H7 (cell line): Measurements from ENCODE around the gene TSHZ1. TPM values are rescaled to one million over a fixed set of nuclear protein-coding genes. Genes with fewer than 3 reads are reported as not detected.

Experiments used
- DNase-seq: peaks from one replicate; pipeline ENCODE4 v3.0.0; 2012
- H3K27me3 ChIP-seq: 2 replicates; pipeline ENCODE4 v1.6.0; 2011; ENCODE audit warnings: mild to moderate bottlenecking, low read length; ENCODE audit not compliant: control insufficient read depth, insufficient read depth
- H3K36me3 ChIP-seq: replicated peaks from 2 replicates; pipeline ENCODE4 v1.5.1; 2011; ENCODE audit warnings: low read length; ENCODE audit not compliant: control insufficient read depth, insufficient read depth
- H3K4me3 ChIP-seq: 2 replicates; pipeline ENCODE4 v1.5.1; 2011; ENCODE audit warnings: low read depth, mild to moderate bottlenecking, control low read depth, low read length, moderate library complexity; ENCODE audit not compliant: insufficient read depth
- total RNA-seq: library from RNA; depleted of rRNA; stranded (reverse); fragments of >200 nt; shearing (Covaris generic); gene quantifications from 2 replicates; pipeline ENCODE4 v1.2.3, GENCODE V29; 2014; rRNA removed

TSHZ1 gene
- 4.6 and 8.2 TPM in 2 replicates for total RNA-seq

- peak within 1 kb of the TSS; percentile 80 for H3K4me3 ChIP-seq
- peak; percentile 62 for DNase-seq
- no peaks in the 10 kb centered on the region for H3K36me3 ChIP-seq
- peaks cover 55% of the 10 kb centered on the region for H3K27me3 ChIP-seq
Observed at GRCh38 chr18:75210274-75211001, at the start of gene TSHZ1. TSS of gene TSHZ1 (plus strand) at chr18:75210797. CDS start at chr18:75211877, 1,080 bp downstream.

- no peak overlapping the region for H3K4me3 ChIP-seq
- H3K27me3 ChIP-seq = no peaks in the 10 kb centered on the region
- no peak for DNase-seq
- no peaks in the 10 kb centered on the region for H3K36me3 ChIP-seq
Observed at GRCh38 chr18:75161256-75162028, 49.2 kb upstream of the TSHZ1 start.

- Histone ChIP-seq H3K36me3 (no peaks in the 10 kb centered on the region), H3K4me3 (no peak overlapping the region), H3K27me3 (no peaks in the 10 kb centered on the region)
- DNase-seq = no peak
Observed at GRCh38 chr18:75162467-75162866, 48.1 kb upstream of the TSHZ1 start.

DNA sequence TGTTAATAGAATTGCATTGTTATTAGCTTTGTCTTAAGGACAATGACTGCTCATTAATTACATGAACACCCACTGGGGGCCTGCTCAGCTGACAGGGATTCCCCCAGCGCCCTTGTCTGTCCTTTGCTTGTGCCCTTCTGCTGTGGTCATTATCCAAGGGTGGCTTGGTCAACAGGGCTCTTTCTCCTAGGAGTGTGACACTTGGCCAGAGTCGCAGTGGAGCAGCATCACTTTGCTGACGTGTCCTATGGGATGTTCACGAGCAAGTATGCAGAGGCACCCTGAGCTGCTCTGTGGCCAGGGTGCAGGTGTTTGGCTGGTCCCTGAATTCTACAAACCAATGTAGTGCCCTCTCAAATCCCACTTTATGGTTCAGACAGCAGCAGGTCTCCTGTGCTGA, 47.6 kb upstream of the TSHZ1 start:
- H3K36me3 ChIP-seq = no peaks in the 10 kb centered on the region
- DNase-seq = no peak
- no peak overlapping the region for H3K4me3 ChIP-seq
- no peaks in the 10 kb centered on the region for H3K27me3 ChIP-seq

DNA sequence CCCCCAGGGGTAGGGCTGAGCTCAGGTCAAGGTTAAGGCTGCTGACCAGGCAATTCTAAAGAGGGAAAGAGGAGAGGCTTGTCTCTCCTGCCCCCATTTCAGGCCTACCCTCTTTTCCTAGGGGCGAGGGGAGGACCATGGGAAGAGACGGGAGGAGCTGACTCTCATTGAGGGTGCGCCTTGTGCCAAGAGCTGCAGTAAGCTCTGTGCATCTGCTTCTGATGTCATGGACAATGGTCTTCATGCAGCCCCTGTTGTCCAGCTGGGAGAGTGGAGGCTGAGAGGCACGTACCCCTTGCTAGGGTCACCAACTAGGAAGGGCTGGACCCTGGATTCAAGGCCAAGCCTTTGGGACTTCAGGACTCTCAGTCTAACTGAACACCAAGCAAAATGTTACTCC, 46.9 kb upstream of the TSHZ1 start:
- H3K4me3 ChIP-seq = no peak overlapping the region
- DNase-seq = no peak
- no peaks in the 10 kb centered on the region for H3K36me3 ChIP-seq
- H3K27me3 ChIP-seq = no peaks in the 10 kb centered on the region

GRCh38 chr18:75164479-75164878, 46.1 kb upstream of the TSHZ1 start:
- Histone ChIP-seq H3K36me3 (no peaks in the 10 kb centered on the region), H3K27me3 (no peaks in the 10 kb centered on the region), H3K4me3 (no peak overlapping the region)
- no peak for DNase-seq

- no peaks in the 10 kb centered on the region for H3K27me3 ChIP-seq
Observed at GRCh38 chr18:75165926-75166325, 44.7 kb upstream of the TSHZ1 start.

DNA sequence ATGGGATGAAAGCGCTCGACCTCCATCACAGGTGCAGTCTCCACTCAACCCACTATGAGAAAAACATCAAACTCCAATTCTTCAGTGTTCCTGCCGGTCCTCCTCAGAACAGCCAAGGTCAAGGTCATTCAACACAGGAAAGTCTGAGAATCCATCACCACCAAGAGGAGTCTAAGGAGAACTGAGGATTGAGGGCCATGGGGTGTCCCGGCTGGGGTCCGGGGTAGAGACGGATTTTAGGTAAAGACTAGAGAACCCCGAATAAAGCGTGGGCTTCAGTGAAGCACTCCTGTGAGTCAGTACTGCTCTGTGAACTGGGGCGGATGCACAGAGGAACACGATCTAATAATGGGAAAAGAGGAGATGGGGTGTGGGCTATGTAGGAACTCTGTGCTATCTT, 43.5 kb upstream of the TSHZ1 start:
- no peaks in the 10 kb centered on the region for H3K27me3 ChIP-seq
- DNase-seq = no peak
- H3K4me3 ChIP-seq = no peak overlapping the region
- H3K36me3 ChIP-seq = no peaks in the 10 kb centered on the region

More at GRCh38 chr18:75165926-75166325, 44.7 kb upstream of the TSHZ1 start:
- Histone ChIP-seq H3K4me3 (no peak overlapping the region), H3K36me3 (no peaks in the 10 kb centered on the region)
- DNase-seq = no peak

DNA sequence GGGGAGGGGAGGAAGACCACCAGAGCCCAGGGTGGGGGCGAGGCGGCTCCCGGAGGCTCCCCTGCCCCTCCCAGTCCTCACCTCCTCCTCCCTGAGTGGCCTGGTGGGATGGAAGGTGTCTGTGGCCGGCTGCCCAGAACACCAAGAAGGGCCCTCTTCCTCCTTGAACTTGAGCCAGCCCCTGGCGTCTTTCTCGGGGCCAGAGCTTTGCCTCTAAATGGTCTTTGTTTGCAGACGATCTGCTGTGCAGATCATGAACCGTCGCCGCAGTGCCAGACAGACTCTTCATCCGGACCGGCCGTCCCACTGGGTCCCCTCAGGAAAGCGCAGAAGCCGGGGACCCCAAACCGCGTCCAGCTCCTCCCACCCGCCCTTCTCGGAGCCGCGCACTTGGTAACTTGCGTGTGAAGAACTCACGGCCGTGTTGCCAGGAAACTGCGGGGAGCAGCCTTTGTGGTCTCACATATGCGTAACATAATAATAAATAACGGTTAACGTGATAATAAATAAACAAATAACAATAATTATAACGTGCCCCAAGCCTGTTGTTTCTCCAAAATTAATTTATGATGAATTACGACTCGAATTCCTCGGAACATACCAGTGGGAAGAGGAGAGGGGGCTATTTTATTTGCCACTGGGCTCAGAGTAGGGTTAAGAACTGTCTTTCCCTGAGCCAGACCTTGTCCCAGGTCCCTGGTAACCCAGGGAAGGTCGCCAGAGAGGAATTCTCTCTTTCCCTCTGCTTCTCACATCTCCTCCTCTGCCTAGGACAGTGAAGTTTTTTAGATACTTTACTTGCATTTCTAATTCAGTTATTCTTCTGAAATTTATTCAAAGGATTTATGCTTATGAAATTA, 42.6 kb upstream of the TSHZ1 start:
- Histone ChIP-seq H3K4me3 (no peak overlapping the region), H3K36me3 (no peaks in the 10 kb centered on the region), H3K27me3 (no peaks in the 10 kb centered on the region)
- DNase-seq = no peak

GRCh38 chr18:75168619-75169018, 42.0 kb upstream of the TSHZ1 start:
- H3K36me3 ChIP-seq = no peaks in the 10 kb centered on the region
- no peak overlapping the region for H3K4me3 ChIP-seq
- no peaks in the 10 kb centered on the region for H3K27me3 ChIP-seq
- no peak for DNase-seq

DNA sequence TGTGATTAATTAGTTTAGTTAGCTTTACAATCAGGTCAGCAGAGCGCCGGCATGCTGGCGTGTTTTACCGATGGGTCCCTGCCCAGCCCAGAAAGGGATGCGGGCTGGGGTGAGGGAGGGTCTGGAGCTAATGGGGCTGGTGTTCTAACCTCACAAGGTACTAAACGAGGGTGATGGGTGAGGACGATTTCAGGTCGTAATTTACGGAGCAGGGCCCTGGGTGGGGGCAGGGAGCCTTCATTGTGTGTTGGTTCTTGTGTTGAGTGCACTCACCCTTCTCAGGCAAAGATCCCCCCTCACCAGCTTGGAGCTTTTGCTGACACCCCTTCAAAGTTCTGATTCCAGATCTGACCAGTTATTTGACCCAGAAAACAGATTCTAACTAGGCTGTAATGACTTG, 41.2 kb upstream of the TSHZ1 start:
- DNase-seq = no peak
- no peaks in the 10 kb centered on the region for H3K36me3 ChIP-seq
- H3K27me3 ChIP-seq = no peaks in the 10 kb centered on the region
- no peak overlapping the region for H3K4me3 ChIP-seq

DNA sequence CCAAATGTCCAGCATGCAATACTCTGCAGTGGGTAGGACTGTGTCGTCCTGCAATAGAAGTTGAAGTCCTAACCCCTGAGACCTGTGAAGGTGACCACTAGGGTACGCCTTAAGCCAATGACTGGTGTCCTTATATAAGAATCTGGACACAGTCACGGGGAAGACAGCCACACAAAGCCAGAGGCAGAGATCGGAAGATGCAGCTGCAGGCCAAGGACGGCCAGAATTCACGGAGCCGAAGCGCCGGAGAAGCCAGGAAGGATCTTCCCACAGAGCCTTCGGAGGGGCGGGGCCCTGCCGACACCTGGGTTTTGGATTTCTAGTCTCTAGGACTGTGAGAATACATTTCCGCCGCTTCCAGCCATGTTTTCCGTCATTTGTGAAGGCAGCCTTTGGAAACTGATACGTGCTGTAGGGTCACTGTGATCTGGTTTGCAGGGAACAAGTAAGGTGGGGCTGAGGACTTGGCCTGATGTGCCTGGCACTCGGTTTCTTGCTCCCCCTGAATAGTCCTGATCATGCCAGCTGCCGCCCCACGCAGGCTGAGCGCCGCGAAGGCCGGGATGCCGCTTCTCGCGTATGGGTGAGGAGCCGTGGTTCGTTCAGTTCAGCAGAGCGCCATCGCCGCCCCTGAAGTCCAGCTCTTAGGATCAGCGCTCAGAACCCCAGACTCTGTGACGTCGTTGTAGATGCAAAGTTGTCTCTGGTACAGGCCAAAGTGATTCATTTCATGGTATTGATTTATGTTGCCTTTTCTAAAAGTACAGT, 40.4 kb upstream of the TSHZ1 start:
- DNase-seq = no peak

GRCh38 chr18:75170916-75171315, 39.7 kb upstream of the TSHZ1 start:
- Histone ChIP-seq H3K36me3 (no peaks in the 10 kb centered on the region), H3K27me3 (no peaks in the 10 kb centered on the region), H3K4me3 (no peak overlapping the region)
- DNase-seq = no peak

More for the DNA sequence above, 40.4 kb upstream of the TSHZ1 start:
- no peaks in the 10 kb centered on the region for H3K27me3 ChIP-seq
- H3K4me3 ChIP-seq = no peak overlapping the region
- H3K36me3 ChIP-seq = no peaks in the 10 kb centered on the region
